Right atrium auricular region (tissue), 2 donors: ENCODE results near the gene UBE2L3. TPM values are rescaled to one million over a fixed set of nuclear protein-coding genes. Genes with fewer than 3 reads are reported as not detected.
"Not testable (repeated sequence)": the region's sequence is repeated elsewhere in the genome, so short reads cannot be mapped to it uniquely, and the experiment has no call there.

Experiments
- DNase-seq: peaks from one replicate; pipeline ENCODE4 v3.0.0-alpha.2; 2019; ENCODE audit warnings: low spot score
- H3K27ac ChIP-seq, 2 donors: fragments of 200-600 bp; sonication (generic); 1 replicate in 1 of 2; 2 replicates in 1 of 2; pipeline ENCODE4 v1.5.1; 2016 to 2019
- H3K27me3 ChIP-seq, 2 donors: fragments of 200-600 bp; sonication (generic); one replicate each; pipeline versions ENCODE4 v1.5.1 to v1.6.0; 2017 to 2019
- H3K36me3 ChIP-seq: fragments of 200-600 bp; sonication (generic); one replicate; pipeline ENCODE4 v1.5.1; 2016
- H3K4me1 ChIP-seq, 2 donors: fragments of 200-600 bp; sonication (generic); one replicate each; pipeline versions ENCODE4 v1.5.1 to v1.6.0; 2017 to 2019
- H3K4me3 ChIP-seq, 2 donors: fragments of 200-600 bp; sonication (generic); 1 replicate in 1 of 2; 2 replicates in 1 of 2; pipeline ENCODE4 v1.5.1; 2017 to 2019; ENCODE audit warnings: mild to moderate bottlenecking in 1 of 2, moderate library complexity in 1 of 2
- H3K9me3 ChIP-seq, 2 donors: fragments of 200-600 bp; sonication (generic); one replicate each; pipeline ENCODE4 v1.5.1; 2019
- total RNA-seq, 2 donors: library from RNA; depleted of rRNA; stranded (reverse); fragments of >200 nt; gene quantifications; one replicate each; pipeline ENCODE4 v1.1.0, GENCODE V29; 2016
- TF ChIP-seq, protein P1 (sequence below), 2 donors: fragments of 200-600 bp; sonication (generic); IDR thresholded peaks; one replicate each; pipeline ENCODE4 v1.5.1; 2019; ENCODE audit warnings: antibody characterized with exemption in 2 of 2

UBE2L3 gene
- total RNA-seq, 2 donors from 2014 or later = 46.9 to 62.2 TPM

GRCh38 chr22:21611210-21611977 is 43.9 kb downstream of the UBE2L3 start:
- DNase-seq = no peak
- TF ChIP-seq, protein P1, sequence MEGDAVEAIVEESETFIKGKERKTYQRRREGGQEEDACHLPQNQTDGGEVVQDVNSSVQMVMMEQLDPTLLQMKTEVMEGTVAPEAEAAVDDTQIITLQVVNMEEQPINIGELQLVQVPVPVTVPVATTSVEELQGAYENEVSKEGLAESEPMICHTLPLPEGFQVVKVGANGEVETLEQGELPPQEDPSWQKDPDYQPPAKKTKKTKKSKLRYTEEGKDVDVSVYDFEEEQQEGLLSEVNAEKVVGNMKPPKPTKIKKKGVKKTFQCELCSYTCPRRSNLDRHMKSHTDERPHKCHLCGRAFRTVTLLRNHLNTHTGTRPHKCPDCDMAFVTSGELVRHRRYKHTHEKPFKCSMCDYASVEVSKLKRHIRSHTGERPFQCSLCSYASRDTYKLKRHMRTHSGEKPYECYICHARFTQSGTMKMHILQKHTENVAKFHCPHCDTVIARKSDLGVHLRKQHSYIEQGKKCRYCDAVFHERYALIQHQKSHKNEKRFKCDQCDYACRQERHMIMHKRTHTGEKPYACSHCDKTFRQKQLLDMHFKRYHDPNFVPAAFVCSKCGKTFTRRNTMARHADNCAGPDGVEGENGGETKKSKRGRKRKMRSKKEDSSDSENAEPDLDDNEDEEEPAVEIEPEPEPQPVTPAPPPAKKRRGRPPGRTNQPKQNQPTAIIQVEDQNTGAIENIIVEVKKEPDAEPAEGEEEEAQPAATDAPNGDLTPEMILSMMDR (IDR thresholded peaks at IDR 0.05) = no peak
- Histone ChIP-seq H3K36me3 (peaks cover 31% of the 10 kb centered on the region), H3K27me3 (no peaks in the 10 kb centered on the region), H3K4me3 (no peak overlapping the region), H3K4me1 (peaks cover 0 to 15% of the 10 kb centered on the region in 2 donors), H3K27ac (no peak overlapping the region), H3K9me3 (no peaks in the 10 kb centered on the region)

GRCh38 chr22:21612858-21613257 is 45.3 kb downstream of the UBE2L3 start:
- H3K36me3 ChIP-seq = peaks cover 31% of the 10 kb centered on the region
- no peaks in the 10 kb centered on the region for H3K27me3 ChIP-seq
- H3K9me3 ChIP-seq = no peaks in the 10 kb centered on the region
- H3K4me3 ChIP-seq = no peak overlapping the region
- DNase-seq = no peak
- peaks cover 0 to 1% of the 10 kb centered on the region in 2 donors for H3K4me1 ChIP-seq
- TF ChIP-seq, protein P1 (IDR thresholded peaks at IDR 0.05) = no peak
- no peak overlapping the region for H3K27ac ChIP-seq

DNA sequence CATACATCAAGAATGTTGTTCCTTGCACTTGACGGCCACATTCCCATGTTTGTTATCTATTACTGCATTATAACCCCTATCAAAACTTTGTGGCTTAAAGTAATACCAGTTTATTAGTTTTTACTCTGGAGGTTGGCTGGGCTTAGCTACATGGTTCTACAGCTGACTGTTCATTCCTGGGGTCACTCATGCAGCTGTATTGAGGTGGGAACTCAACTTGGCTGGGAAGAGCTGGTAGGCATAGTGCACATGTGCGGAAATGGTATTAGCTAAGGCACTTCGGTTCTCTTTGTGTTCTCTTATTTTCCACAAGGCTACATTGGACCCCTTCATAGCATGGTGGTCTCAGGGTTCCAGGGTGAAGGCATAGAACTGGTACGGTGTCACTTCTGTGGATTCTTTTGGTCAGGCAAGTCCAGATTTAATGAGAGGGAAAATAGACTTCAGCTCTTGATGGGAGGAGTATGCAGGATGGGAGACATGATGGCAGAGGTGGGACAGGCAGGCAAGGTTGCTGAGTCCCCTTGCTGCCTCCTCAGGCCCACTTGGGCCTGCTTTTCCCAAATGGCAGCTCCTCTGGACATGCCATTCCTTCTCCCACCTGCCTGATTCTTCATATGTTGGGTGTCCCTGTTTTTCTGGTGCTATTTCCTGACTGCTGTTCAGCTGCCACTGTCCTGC is 46.2 kb downstream of the UBE2L3 start:
- Histone ChIP-seq H3K4me3 (no peak overlapping the region), H3K27ac (no peak overlapping the region), H3K27me3 (no peaks in the 10 kb centered on the region), H3K4me1 (no peaks in the 10 kb centered on the region), H3K36me3 (peaks cover 31% of the 10 kb centered on the region), H3K9me3 (no peaks in the 10 kb centered on the region)
- TF ChIP-seq, protein P1 (IDR thresholded peaks at IDR 0.05) = no peak
- DNase-seq = no peak

DNA sequence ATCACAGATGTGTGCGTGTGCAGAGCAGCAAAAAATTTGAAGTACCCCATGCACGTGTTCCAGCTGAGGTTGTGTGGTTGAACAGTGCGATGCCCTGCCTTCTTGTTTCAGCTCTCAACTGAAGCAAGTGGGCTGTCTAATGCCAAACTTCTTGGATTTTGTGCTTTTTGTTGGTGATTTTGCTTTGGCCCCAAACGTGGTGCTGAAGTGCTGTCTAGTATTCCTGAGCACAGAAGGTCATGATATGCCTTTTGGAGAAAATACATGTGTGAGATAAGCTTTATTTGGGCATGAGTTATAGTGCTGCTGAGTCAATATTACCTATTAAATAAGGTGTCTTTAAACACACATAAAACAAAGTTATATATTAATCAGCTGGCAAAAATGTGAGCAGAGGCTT is 48.2 kb downstream of the UBE2L3 start:
- Histone ChIP-seq H3K27ac (no peak overlapping the region), H3K9me3 (no peaks in the 10 kb centered on the region), H3K4me3 (no peak overlapping the region), H3K27me3 (no peaks in the 10 kb centered on the region), H3K36me3 (peaks cover 29% of the 10 kb centered on the region), H3K4me1 (peaks cover 0 to 9% of the 10 kb centered on the region in 2 donors)
- no peak for DNase-seq
- TF ChIP-seq, protein P1 (IDR thresholded peaks at IDR 0.05) = no peak

DNA sequence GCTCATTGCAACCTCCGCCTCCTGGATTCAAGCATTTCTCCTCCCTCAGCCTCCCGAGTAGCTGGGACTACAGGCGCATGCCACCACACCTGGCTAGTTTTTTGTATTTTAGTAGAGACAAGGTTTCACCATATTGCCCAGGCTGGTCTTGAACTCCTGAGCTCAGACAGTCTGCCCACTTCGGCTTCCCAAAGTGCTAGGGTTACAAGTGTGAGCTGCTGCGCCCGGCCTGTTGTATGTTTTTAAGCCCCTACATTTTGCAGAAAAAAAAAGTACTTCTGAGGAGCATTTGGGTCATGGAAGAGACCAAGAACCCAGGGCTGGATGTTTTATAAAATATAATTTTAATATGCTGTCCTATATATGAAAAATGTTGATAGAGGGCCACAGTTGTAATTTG is 49.8 kb downstream of the UBE2L3 start:
- Histone ChIP-seq H3K4me1 (peaks cover 0 to 19% of the 10 kb centered on the region in 2 donors), H3K36me3 (peaks cover 15% of the 10 kb centered on the region)
- H3K9me3 ChIP-seq, H3K27me3 ChIP-seq, DNase-seq, H3K27ac ChIP-seq, H3K4me3 ChIP-seq: not testable (repeated sequence)

DNA sequence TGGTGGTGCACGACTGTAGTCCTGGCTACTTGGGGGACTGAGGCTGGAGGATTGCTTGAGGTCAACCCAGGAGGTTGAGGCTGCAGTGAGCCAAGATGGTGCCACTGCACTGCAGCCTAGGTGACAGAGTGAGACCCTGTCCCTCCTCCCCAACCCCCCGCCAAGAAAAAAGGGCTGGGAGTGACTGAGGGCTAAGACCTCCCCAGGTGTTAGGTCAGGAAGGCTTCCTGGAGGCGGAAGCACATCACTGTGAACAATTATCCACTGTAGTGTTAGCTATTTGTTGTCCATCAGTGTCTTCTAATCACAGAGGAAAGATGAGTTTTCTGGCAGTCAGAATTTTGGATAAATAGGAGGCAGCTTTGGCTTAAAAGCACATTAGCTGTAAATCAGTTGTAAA is 53.5 kb downstream of the UBE2L3 start:
- TF ChIP-seq, protein P1 (IDR thresholded peaks at IDR 0.05) = no peak
- Histone ChIP-seq H3K4me1 (peaks cover 0 to 48% of the 10 kb centered on the region in 2 donors), H3K27me3 (no peaks in the 10 kb centered on the region), H3K9me3 (no peaks in the 10 kb centered on the region), H3K36me3 (peaks cover 7% of the 10 kb centered on the region), H3K4me3 (no peak overlapping the region), H3K27ac (no peak overlapping the region)
- DNase-seq = no peak
